ENCODE data around the gene NRCAM.

DNA sequence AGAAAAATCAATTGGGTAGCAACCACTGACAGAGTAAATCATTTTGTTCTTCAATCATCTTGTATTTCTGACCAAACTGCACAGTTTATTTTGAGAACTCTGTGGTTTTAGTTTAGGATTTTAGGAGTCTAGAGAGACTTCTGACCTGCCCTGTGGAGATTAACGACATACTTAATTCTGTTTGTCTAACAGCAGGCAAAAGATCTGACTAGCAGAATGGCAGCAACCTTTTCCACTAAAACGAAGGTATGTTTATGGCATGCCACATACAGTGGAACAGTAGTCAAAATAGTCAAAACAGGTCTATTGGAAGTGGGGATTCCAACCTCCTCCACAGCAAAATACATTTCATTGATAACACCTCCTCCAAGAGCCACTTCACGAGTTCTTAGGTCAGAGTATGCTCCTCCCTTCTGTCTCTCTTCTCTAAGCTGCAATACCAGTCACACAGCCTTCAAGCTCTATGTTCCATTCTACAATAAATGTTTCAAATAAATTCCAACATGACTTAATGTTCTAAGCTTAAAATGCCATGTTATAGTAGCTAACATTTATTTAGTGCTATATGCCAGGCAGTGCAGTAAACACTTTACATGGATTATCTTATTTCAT lies 34.4 kb downstream of the NRCAM start:
- TF ChIP-seq, protein P1, sequence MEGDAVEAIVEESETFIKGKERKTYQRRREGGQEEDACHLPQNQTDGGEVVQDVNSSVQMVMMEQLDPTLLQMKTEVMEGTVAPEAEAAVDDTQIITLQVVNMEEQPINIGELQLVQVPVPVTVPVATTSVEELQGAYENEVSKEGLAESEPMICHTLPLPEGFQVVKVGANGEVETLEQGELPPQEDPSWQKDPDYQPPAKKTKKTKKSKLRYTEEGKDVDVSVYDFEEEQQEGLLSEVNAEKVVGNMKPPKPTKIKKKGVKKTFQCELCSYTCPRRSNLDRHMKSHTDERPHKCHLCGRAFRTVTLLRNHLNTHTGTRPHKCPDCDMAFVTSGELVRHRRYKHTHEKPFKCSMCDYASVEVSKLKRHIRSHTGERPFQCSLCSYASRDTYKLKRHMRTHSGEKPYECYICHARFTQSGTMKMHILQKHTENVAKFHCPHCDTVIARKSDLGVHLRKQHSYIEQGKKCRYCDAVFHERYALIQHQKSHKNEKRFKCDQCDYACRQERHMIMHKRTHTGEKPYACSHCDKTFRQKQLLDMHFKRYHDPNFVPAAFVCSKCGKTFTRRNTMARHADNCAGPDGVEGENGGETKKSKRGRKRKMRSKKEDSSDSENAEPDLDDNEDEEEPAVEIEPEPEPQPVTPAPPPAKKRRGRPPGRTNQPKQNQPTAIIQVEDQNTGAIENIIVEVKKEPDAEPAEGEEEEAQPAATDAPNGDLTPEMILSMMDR (IDR thresholded peaks at IDR 0.05): no peak
- TF ChIP-seq POLR2AphosphoS5 (IDR thresholded peaks at IDR 0.05) (no peak), POLR2A (IDR thresholded peaks at IDR 0.05) (no peak)

Data from gastroesophageal sphincter (tissue), 3 donors.